Fibroblast of lung (primary cell): ENCODE results near the gene NUDT5.

ENCODE experiments used
- CTCF ChIP-seq, 2 donors: IDR thresholded peaks in 1 of 2; conservative IDR thresholded peaks in 1 of 2; 1 replicate in 1 of 2; 2 replicates in 1 of 2; pipeline ENCODE4 v1.5.1; 2011 to 2012; ENCODE audit warnings: low read length in 2 of 2, control low read depth in 1 of 2, inconsistent platforms in 1 of 2, low read depth in 1 of 2, mild to moderate bottlenecking in 1 of 2
- EZH2 ChIP-seq: IDR thresholded peaks from 2 replicates; pipeline ENCODE4 v1.5.1; 2012; ENCODE audit warnings: low read length, control low read depth, mild to moderate bottlenecking; ENCODE audit errors: missing control alignments

GRCh38 chr10:12158111-12158510 lies 37.6 kb downstream of the NUDT5 start:
- TF ChIP-seq EZH2 (no peak), CTCF (conservative IDR thresholded peaks at IDR 0.05 in 1 of 2, IDR thresholded peaks at IDR 0.05 in 1 of 2; ENCODE audit: low read depth in 1 of 2, low read length in 2 of 2) (no peak)
